ENCODE measurements around the gene ZBTB7C. TPM values are rescaled to one million over a fixed set of nuclear protein-coding genes. Genes with fewer than 3 reads are reported as not detected.
A peak's percentile ranks its signal among the peaks of the same experiment; 100 is the strongest.

Gene ZBTB7C
- polyA plus RNA-seq, 1 donor (not counting 4 experiments of a cell fraction or from before 2014, with no cell fraction given), result 0.58 TPM

- Histone ChIP-seq H3K4me2 (ENCODE audit: control insufficient read depth, extremely low read depth, insufficient read depth, low read depth, low read length) (peak overlapping the region; percentile 43), H4K20me1 (ENCODE audit: control insufficient read depth, extremely low read depth, insufficient read depth, low read length) (no peaks in the 10 kb centered on the region), H2AFZ (ENCODE audit: control insufficient read depth, low read length) (no peak overlapping the region), H3K36me3 (ENCODE audit: control insufficient read depth in 2 of 2, extremely low read depth in 1 of 2, insufficient read depth in 2 of 2, low read length in 2 of 2) (no peaks in the 10 kb centered on the region), H3K27me3 (ENCODE audit: control insufficient read depth, extremely low read depth, insufficient read depth, low read length) (peaks cover 7% of the 10 kb centered on the region), H3K9ac (ENCODE audit: control insufficient read depth, extremely low read depth, insufficient read depth, low read length) (peak overlapping the region; percentile 46), H3K4me1 (ENCODE audit: control insufficient read depth, extremely low read depth, insufficient read depth, low read length) (peaks cover 25% of the 10 kb centered on the region), H3K9me1 (ENCODE audit: control insufficient read depth, extremely low read depth, insufficient read depth, low read length) (no peaks in the 10 kb centered on the region), H3K4me3 (ENCODE audit: control insufficient read depth in 2 of 3, extremely low read depth in 1 of 3, insufficient read depth in 2 of 3, low read depth in 1 of 3, low read length in 3 of 3) (no peak overlapping the region), H3K79me2 (ENCODE audit: control insufficient read depth, insufficient read depth, low read length) (no peaks in the 10 kb centered on the region), H3K27ac (ENCODE audit: control insufficient read depth, insufficient read depth, low read length) (peak overlapping the region; percentile 16), H3K9me3 (ENCODE audit: control insufficient read depth, low read depth, low read length) (no peaks in the 10 kb centered on the region)
- peak; percentile 65 for DNase-seq (ENCODE audit: low read depth, low spot score)
- dilution Hi-C loops (cut with MboI; ENCODE audit: extremely low pct_ligation_motif_present, low sequenced_read_pairs), result no loop called here
- FAIRE-seq, result peak; percentile 98
- TF ChIP-seq EZH2 (IDR thresholded peaks at IDR 0.05; ENCODE audit: low read length) (no peak), CTCF (optimal IDR thresholded peaks at IDR 0.05 in 1 of 3, IDR thresholded peaks at IDR 0.05 in 1 of 3, conservative IDR thresholded peaks at IDR 0.05 in 1 of 3; ENCODE audit: extremely low read depth in 1 of 3, insufficient read depth in 2 of 3, low read length in 3 of 3) (peak; percentile 54 to 88 (median 84))
Observed at GRCh38 chr18:48023334-48024008, 385.7 kb downstream of the ZBTB7C start.

GRCh38 chr18:48022531-48023329 lies 386.5 kb downstream of the ZBTB7C start:
- no peak overlapping the region for H3K9ac ChIP-seq (ENCODE audit: control insufficient read depth, extremely low read depth, insufficient read depth, low read length)
- H2AFZ ChIP-seq (ENCODE audit: control insufficient read depth, low read length), result no peak overlapping the region
- dilution Hi-C loops (cut with MboI; ENCODE audit: extremely low pct_ligation_motif_present, low sequenced_read_pairs), result no loop called here
- TF ChIP-seq CTCF (optimal IDR thresholded peaks at IDR 0.05 in 1 of 3, IDR thresholded peaks at IDR 0.05 in 1 of 3, conservative IDR thresholded peaks at IDR 0.05 in 1 of 3; ENCODE audit: extremely low read depth in 1 of 3, insufficient read depth in 2 of 3, low read length in 3 of 3) (peak; percentile 62 to 65 (median 65)), EZH2 (IDR thresholded peaks at IDR 0.05; ENCODE audit: low read length) (no peak)
- H4K20me1 ChIP-seq (ENCODE audit: control insufficient read depth, extremely low read depth, insufficient read depth, low read length), result no peaks in the 10 kb centered on the region
- no peak overlapping the region for H3K4me3 ChIP-seq (ENCODE audit: control insufficient read depth in 2 of 3, extremely low read depth in 1 of 3, insufficient read depth in 2 of 3, low read depth in 1 of 3, low read length in 3 of 3)
- H3K36me3 ChIP-seq (ENCODE audit: control insufficient read depth in 2 of 2, extremely low read depth in 1 of 2, insufficient read depth in 2 of 2, low read length in 2 of 2), result no peaks in the 10 kb centered on the region
- no peak for DNase-seq (ENCODE audit: low read depth, low spot score)
- H3K79me2 ChIP-seq (ENCODE audit: control insufficient read depth, insufficient read depth, low read length), result no peaks in the 10 kb centered on the region
- no peaks in the 10 kb centered on the region for H3K9me3 ChIP-seq (ENCODE audit: control insufficient read depth, low read depth, low read length)
- H3K9me1 ChIP-seq (ENCODE audit: control insufficient read depth, extremely low read depth, insufficient read depth, low read length), result no peaks in the 10 kb centered on the region
- peak overlapping the region; percentile 16 for H3K27ac ChIP-seq (ENCODE audit: control insufficient read depth, insufficient read depth, low read length)
- peaks cover 7% of the 10 kb centered on the region for H3K27me3 ChIP-seq (ENCODE audit: control insufficient read depth, extremely low read depth, insufficient read depth, low read length)
- peak overlapping the region; percentile 43 for H3K4me2 ChIP-seq (ENCODE audit: control insufficient read depth, extremely low read depth, insufficient read depth, low read depth, low read length)
- peak; percentile 94 for FAIRE-seq
- peaks cover 27% of the 10 kb centered on the region for H3K4me1 ChIP-seq (ENCODE audit: control insufficient read depth, extremely low read depth, insufficient read depth, low read length)
